HUES64 (cell line): ENCODE data around the gene MMS19.

Experiments
- H3K27ac ChIP-seq: 2 replicates; pipeline ENCODE4 v1.7.0; 2013; ENCODE audit warnings: low read depth, low read length, inconsistent platforms
- H3K27me3 ChIP-seq: 2 replicates; pipeline ENCODE4 v1.6.1; 2013; ENCODE audit warnings: mild to moderate bottlenecking, low read length; ENCODE audit not compliant: insufficient read depth
- H3K36me3 ChIP-seq: 2 replicates; pipeline ENCODE4 v1.6.1; 2013; ENCODE audit warnings: mild to moderate bottlenecking, low read length; ENCODE audit not compliant: insufficient read depth
- H3K4me1 ChIP-seq: 2 replicates; pipeline ENCODE4 v1.6.1; 2013; ENCODE audit warnings: mild to moderate bottlenecking, low read length, moderate library complexity; ENCODE audit not compliant: insufficient read depth
- H3K4me3 ChIP-seq: 2 replicates; pipeline ENCODE4 v1.5.1; 2013; ENCODE audit warnings: mild to moderate bottlenecking, low read length, moderate library complexity
- H3K9ac ChIP-seq: 2 replicates; pipeline ENCODE4 v1.6.1; 2013; ENCODE audit warnings: mild to moderate bottlenecking, low read depth, low read length
- H3K9me3 ChIP-seq: 2 replicates; pipeline ENCODE4 v1.6.1; 2013; ENCODE audit warnings: low read depth, low read length; ENCODE audit not compliant: insufficient read depth
- WGBS: fragments of 150-250, 120-280 bp; methylation state at CpG from one replicate; pipeline ENCODE4 v1.1.7; 2013; ENCODE audit warnings: missing lambda C conversion rate; 5-methylcytosine and 5-hydroxymethylcytosine counted together

Gene MMS19

DNA sequence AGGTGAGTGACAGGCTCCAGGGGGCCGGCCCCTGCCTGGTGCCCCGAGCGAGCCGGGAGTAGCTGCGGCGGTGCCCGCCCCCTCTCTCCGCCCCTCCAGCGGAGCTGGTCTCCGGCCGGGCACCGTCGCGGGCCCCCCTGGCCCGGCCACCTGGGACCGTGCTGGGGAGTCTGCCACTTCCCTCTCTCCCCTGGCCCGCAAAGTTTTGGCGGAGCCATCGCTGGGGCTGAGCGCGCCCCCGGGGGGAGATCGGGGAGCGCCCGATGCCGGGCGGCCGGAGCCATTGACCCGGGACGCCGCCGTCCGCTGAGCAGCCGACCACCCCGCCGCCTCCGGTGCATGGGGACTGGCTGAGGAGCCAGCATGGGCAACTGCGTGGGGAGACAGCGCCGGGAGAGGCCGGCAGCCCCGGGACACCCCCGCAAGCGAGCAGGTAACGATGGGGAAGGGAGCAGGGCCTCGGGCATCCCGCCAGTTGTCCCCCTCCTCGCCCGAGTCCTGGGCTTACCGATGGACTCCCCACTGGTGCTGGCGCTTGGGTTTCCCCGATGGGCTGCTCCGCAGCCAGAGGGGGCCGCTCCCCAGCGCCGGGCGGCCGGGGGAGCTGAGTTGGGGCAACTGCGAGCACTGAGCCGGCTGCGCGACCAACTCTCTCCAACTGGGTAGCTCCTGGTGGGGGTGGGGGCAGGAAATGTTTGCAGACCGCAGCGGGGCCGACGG, 779 bp upstream of the MMS19 start, which contains the start of gene UBTD1:
UBTD1 (plus strand) TSS at position 84 of the 720 bp plus-strand sequence; CDS start at position 364, 280 bp downstream.
- H3K27me3 ChIP-seq, result peaks cover 24% of the 10 kb centered on the region
- peaks cover 35% of the 10 kb centered on the region for H3K4me1 ChIP-seq
- H3K4me3 ChIP-seq, result peak within 1 kb of the TSS; percentile 77

DNA sequence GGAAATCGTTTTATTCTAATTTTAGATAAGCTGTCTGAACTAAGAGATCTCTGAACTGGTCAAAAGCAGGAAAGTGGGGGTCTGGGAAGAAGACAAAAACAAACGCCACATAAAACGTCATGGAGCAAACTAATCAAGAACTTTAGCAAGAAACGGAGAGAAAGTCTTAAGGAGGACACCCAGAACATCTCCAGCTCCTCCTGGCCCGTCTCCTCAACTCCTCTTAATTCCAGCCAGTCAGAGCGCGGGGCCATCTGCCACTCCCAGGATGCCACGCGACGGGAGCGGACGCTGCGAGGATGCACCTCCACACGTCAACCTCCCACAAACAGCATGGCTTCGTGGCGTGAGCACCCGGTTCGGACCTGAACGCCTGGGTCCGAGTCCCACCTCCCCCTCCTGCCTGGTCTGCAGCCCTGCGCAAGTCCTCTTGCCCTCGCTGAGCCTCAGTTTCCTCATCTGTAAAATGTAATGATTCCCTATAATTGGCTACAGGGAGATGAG, 598 bp downstream of the MMS19 start:
- Histone ChIP-seq H3K9me3 (no peaks in the 10 kb centered on the region), H3K4me1 (peaks cover 35% of the 10 kb centered on the region), H3K4me3 (peak overlapping the region; percentile 77), H3K36me3 (0 out of 2 replicates have a peak, but pooled peaks cover 2% of the 10 kb centered on the region), H3K27me3 (peaks cover 24% of the 10 kb centered on the region), H3K9ac (peak overlapping the region; percentile 89), H3K27ac (peak overlapping the region; percentile 86)
- under 1% methylated on average over 21 of the region's 22 CpGs for WGBS

More for the DNA sequence above, 779 bp upstream of the MMS19 start, which contains the start of gene UBTD1:
- peak within 1 kb of the TSS; percentile 89 for H3K9ac ChIP-seq
- WGBS, result under 1% methylated on average over 66 of the region's 66 CpGs
- peak within 1 kb of the TSS; percentile 86 for H3K27ac ChIP-seq
- no peaks in the 10 kb centered on the region for H3K36me3 ChIP-seq
- no peaks in the 10 kb centered on the region for H3K9me3 ChIP-seq

DNA sequence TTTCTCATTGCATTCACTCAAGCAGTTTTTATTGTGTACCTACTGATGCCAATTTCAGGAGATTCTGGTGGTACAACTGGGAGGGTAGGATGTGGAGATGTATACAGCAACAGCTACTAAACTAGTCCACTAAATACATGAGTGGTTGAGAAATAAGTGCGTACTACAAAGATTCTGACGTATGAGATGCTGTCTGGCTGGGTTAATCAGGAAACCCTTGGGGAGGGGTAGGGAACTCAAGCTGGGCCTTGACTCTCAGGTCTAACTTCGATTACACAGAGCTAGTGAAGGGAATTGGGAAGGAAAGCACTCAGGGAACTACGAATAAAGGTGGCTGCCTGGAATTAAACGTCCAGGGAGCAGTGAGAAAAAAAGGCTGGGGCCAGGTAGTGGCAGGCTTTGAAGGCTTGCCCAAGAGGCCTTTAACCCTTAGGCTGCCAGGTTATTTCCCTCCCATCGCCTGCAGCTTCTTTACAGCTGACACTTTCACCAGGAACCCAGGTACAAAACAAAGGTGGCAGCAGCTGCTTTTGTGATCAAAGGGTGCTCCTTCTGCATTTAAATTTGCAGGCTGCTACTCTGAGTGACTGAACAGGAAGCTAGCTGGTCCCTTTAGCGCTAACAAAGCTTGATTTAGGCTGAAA, 3.2 kb downstream of the MMS19 start:
- H3K9ac ChIP-seq, result no peak overlapping the region
- peaks cover 37% of the 10 kb centered on the region for H3K4me1 ChIP-seq
- 27% methylated on average over 7 of the region's 7 CpGs for WGBS
- peaks cover 10% of the 10 kb centered on the region for H3K27me3 ChIP-seq
- peak overlapping the region; percentile 15; the same call in 1 of the 2 replicates for H3K4me3 ChIP-seq
- no peaks in the 10 kb centered on the region for H3K9me3 ChIP-seq
- H3K27ac ChIP-seq, result no peak overlapping the region
- 0 out of 2 replicates have a peak, but pooled peaks cover 2% of the 10 kb centered on the region for H3K36me3 ChIP-seq

DNA sequence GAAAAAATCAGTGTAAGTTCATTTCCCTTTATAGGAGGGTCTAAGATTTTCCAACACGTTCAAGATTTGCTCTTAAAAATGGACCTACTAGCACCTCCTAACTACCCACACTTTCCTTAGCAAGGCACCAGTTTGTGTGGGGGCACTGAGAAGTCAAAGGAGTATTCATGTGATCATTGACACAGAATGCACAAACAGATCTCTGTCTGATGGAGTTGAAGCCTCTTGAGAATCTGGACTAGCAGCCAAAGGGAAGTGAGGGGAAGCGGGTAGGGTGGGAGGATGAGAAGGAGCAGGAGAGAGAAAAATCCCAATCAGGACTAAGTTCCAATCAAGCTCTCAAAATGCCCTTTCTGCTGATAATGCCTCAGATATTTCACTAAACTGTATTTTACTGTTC, 4.1 kb downstream of the MMS19 start:
- Histone ChIP-seq H3K27me3 (peaks cover 2% of the 10 kb centered on the region; the same call in 1 of the 2 replicates), H3K4me3 (no peak overlapping the region), H3K9ac (no peak overlapping the region), H3K36me3 (0 out of 2 replicates have a peak, but pooled peaks cover 2% of the 10 kb centered on the region), H3K4me1 (peaks cover 35% of the 10 kb centered on the region), H3K27ac (no peak overlapping the region), H3K9me3 (no peaks in the 10 kb centered on the region)
- 44% methylated on average over 1 of the region's 2 CpGs for WGBS

DNA sequence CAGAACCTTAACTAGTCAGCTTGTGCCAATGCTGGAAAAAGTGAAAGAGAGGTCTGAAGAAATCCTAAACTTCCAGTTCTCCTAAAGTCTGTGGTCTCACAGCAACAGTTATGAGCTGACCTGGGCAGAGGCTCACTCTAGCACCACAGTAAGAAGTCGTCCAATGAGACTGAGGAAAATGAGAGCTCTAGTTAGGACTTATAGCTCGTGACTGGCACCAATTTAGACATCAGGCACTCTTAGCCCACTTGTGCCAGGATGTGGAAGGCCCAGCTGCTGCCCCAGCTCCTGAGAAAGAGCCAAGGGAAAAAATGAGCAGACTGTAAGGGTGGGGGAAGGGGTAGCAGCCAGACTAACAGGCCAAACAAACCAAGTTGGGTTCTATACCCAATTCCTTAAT, 7.6 kb downstream of the MMS19 start:
- 93% methylated on average over 2 of the region's 2 CpGs for WGBS
- peaks cover 18% of the 10 kb centered on the region for H3K4me1 ChIP-seq
- H3K9me3 ChIP-seq, result no peaks in the 10 kb centered on the region
- H3K9ac ChIP-seq, result no peak overlapping the region
- H3K4me3 ChIP-seq, result no peak overlapping the region
- no peaks in the 10 kb centered on the region for H3K27me3 ChIP-seq
- no peak overlapping the region for H3K27ac ChIP-seq
- H3K36me3 ChIP-seq, result peaks cover 17% of the 10 kb centered on the region; the same call in 1 of the 2 replicates

DNA sequence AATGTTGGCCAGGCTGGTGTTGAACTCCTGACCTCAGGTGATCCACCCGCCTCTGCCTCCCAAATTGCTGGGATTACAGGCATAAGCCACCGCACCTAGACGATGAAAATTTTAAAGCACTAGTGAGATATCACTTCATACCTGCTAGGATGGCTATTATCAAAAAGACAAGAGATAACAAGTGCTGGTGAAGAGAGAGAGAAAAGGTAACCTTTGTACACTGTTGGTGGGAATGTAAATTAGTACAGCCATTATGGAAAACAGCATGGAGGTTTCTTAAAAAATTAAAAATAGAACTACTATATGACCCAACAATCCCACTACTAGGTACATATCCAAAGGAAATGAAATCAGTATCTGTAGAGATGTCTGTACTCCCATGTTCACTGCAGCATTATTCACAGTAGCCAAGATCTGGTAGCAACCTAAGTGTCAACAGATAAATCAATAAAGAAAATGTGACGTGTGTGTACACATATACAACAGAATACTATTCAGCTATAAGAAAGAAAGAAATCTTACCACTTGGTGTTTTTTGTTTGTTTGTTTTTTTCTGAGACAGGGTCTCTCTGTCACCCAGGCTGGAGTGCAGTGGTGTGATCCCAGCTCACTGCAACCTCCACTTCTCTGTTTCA, 12.5 kb downstream of the MMS19 start:
- Histone ChIP-seq H3K9ac (no peak overlapping the region), H3K27ac (no peak overlapping the region), H3K9me3 (no peaks in the 10 kb centered on the region), H3K27me3 (no peaks in the 10 kb centered on the region), H3K36me3 (peaks cover 34% of the 10 kb centered on the region), H3K4me3 (no peak overlapping the region), H3K4me1 (peaks cover 9% of the 10 kb centered on the region)
- WGBS, result 98% methylated on average over 4 of the region's 4 CpGs

DNA sequence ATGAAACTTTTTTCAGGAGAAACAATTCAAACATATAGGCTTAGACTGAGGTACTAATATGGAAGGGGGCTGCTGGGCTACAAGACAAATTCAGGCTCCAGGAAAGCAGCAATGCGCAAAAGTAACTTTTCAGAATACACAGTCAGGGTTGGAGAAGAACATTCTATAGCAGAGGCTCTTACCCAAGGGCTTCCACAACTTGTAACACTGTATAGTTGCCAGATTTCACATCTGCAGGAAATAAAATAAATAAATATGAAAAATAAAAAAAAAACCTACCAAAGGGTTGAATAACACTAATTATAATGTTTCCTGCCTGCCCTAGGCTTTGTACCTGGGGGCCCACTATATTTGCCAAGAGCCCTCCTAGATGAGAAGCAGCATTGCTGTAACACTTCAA, 14.3 kb downstream of the MMS19 start:
- no peak overlapping the region for H3K9ac ChIP-seq
- peaks cover 43% of the 10 kb centered on the region for H3K36me3 ChIP-seq
- H3K4me1 ChIP-seq, result peaks cover 22% of the 10 kb centered on the region
- H3K4me3 ChIP-seq, result no peak overlapping the region
- WGBS, result 100% methylated on average over 1 of the region's 1 CpG
- no peaks in the 10 kb centered on the region for H3K27me3 ChIP-seq
- H3K9me3 ChIP-seq, result no peaks in the 10 kb centered on the region
- no peak overlapping the region for H3K27ac ChIP-seq

DNA sequence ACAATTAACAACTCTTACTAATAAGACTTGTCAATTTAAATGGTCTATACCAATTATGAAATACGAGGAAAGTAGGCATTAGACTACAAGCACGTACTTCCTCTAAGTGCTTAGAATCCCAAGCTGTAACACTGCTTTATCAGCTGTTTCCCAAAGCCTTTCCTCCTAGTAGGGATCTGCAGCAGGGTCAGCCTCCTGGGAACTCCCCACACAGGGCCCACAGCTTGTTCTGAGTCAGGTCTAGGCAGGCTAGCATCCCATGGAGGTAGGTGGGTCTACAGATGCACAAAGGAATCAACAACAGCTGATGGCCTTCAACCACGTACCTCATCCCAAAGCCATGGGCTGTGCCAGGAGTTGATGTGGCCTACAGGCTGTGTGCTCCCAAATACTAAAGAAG, 14.7 kb downstream of the MMS19 start:
- Histone ChIP-seq H3K36me3 (peaks cover 47% of the 10 kb centered on the region), H3K4me1 (peaks cover 22% of the 10 kb centered on the region), H3K9me3 (no peaks in the 10 kb centered on the region), H3K27ac (no peak overlapping the region), H3K9ac (no peak overlapping the region), H3K4me3 (no peak overlapping the region), H3K27me3 (no peaks in the 10 kb centered on the region)
- 93% methylated on average over 3 of the region's 3 CpGs for WGBS

DNA sequence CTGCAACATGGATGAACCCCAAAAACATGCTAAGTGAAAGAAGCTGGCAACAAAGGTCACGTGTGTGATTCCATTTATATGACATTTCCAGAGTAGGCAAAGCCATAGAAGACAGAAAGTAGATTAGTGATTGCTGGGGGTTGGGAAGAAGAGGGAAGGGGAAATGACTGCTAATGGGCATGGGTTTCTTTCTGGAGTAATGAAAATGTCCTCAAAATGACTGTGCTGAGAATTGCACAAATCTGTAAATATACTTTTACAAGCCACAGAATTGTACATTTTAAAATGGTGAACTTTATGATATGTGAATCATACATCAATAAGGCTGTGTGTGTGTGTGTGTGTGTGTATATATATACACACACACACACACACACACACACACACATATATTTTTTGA, 15.8 kb downstream of the MMS19 start:
- no peak overlapping the region for H3K9ac ChIP-seq
- peaks cover 53% of the 10 kb centered on the region for H3K36me3 ChIP-seq
- H3K27me3 ChIP-seq, result no peaks in the 10 kb centered on the region
- no peaks in the 10 kb centered on the region for H3K9me3 ChIP-seq
- H3K27ac ChIP-seq, result no peak overlapping the region
- peaks cover 22% of the 10 kb centered on the region for H3K4me1 ChIP-seq
- no peak overlapping the region for H3K4me3 ChIP-seq
- 94% methylated on average over 1 of the region's 1 CpG for WGBS

DNA sequence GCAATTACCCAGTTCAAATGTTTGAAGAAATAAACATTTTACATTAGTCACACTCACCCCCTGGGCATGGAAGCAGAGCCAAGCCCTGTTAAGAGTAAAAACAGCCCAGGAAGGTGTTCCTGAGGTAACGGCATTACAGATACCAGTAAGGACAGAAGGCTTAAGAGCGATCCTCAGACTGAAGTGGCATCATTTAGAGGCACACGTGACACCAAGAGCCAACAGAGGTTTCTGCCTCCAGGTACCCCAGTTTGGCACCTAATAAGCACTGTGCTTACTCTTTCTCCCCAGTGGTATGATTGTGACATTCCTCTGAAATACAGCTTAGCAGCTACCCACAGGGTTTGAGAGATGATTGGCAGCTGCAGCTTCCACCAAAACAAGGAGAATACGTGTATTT, 17.2 kb downstream of the MMS19 start:
- Histone ChIP-seq H3K9me3 (no peaks in the 10 kb centered on the region), H3K27ac (peak overlapping the region; percentile 85), H3K4me1 (peaks cover 22% of the 10 kb centered on the region), H3K4me3 (no peak overlapping the region), H3K9ac (peak overlapping the region; percentile 45; the same call in 1 of the 2 replicates), H3K36me3 (peaks cover 62% of the 10 kb centered on the region), H3K27me3 (no peaks in the 10 kb centered on the region)
- WGBS, result 97% methylated on average over 4 of the region's 4 CpGs

DNA sequence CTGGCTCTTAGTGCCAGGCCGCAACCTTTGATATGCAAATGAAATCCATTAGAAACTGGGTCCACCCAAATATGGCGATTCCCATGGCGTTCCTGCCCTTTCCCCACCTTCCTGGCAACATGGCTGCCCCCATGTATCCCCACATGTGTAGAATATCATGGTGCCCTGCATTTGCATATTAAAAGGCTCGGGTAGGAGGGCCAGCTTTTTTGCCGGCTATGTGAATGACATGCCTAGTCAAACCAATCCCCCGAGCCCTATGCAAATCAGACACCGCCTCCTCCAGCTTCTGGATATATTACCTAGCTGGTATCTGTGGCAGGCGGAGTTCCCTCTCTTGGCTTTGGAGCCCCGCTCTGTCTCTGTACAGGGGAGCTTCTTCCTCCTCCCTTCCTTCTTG, 18.3 kb downstream of the MMS19 start:
- Histone ChIP-seq H3K9me3 (no peaks in the 10 kb centered on the region), H3K27ac (peak overlapping the region; percentile 85), H3K4me3 (no peak overlapping the region), H3K4me1 (peaks cover 22% of the 10 kb centered on the region), H3K27me3 (no peaks in the 10 kb centered on the region), H3K36me3 (peaks cover 67% of the 10 kb centered on the region), H3K9ac (peak overlapping the region; percentile 36; the same call in 1 of the 2 replicates)
- WGBS, result 8% methylated on average over 9 of the region's 9 CpGs
